Activated CD8-positive, alpha-beta T cell treated with anti-CD3 and anti-CD28 coated beads for 36 hours (primary cell): Measurements from ENCODE around the gene LRP1B. TPM values are rescaled to one million over a fixed set of nuclear protein-coding genes. Genes with fewer than 3 reads are reported as not detected.

Experiments
- ATAC-seq: fragments of 200-7000 bp; cut with Tn5 transposase; one replicate; pipeline ENCODE4 v1.10.0; 2021; ENCODE audit warnings: mild to moderate bottlenecking, moderate library complexity
- CTCF ChIA-PET: fragments of 350-600 bp; sonication (Branson Sonifier 250); formaldehyde crosslinking; loops from one replicate; lab custom pipeline; 2021; ENCODE audit warnings: antibody characterized with exemption; lab: Charles Lee
- POLR2A ChIA-PET: fragments of 350-600 bp; sonication (Branson Sonifier 250); formaldehyde crosslinking; loops from one replicate; lab custom pipeline; 2021; ENCODE audit warnings: antibody characterized with exemption; lab: Charles Lee
- DNase-seq: peaks from one replicate; pipeline ENCODE4 v3.0.0-alpha.2; 2020
- H3K27ac Mint-ChIP-seq: one replicate; pipeline ENCODE4 v1.8.0; 2021; ENCODE audit warnings: mild to moderate bottlenecking, mixed read lengths
- H3K27me3 Mint-ChIP-seq: one replicate; pipeline ENCODE4 v1.8.0; 2021; ENCODE audit warnings: mixed read lengths
- H3K36me3 Mint-ChIP-seq: one replicate; pipeline ENCODE4 v1.8.0; 2021; ENCODE audit warnings: low read depth, mixed read lengths
- H3K4me1 Mint-ChIP-seq: one replicate; pipeline ENCODE4 v1.8.0; 2021; ENCODE audit warnings: low read depth, mixed read lengths
- H3K4me3 Mint-ChIP-seq: one replicate; pipeline ENCODE4 v1.8.0; 2021; ENCODE audit warnings: mild to moderate bottlenecking, moderate library complexity, mixed read lengths
- H3K9me3 Mint-ChIP-seq: one replicate; pipeline ENCODE4 v1.8.0; 2021; ENCODE audit warnings: mixed read lengths
- intact Hi-C: fragments of 100-400 bp; cut with micrococcal nuclease; formaldehyde crosslinking; loops from one replicate; pipeline ENCODE4 v1.10.0; 2022
- total RNA-seq, 2 experiments: library from RNA; stranded (reverse); gene quantifications; one replicate each; pipeline ENCODE4 v1.2.3, GENCODE V29; 2021
- TF ChIP-seq, protein P1 (sequence below): fragments of 200-600 bp; IDR thresholded peaks from one replicate; pipeline ENCODE4 v1.8.0; 2022; ENCODE audit warnings: antibody characterized with exemption, mild to moderate bottlenecking

The LRP1B gene
- total RNA-seq, 2 experiments from 2014 or later: not detected

DNA sequence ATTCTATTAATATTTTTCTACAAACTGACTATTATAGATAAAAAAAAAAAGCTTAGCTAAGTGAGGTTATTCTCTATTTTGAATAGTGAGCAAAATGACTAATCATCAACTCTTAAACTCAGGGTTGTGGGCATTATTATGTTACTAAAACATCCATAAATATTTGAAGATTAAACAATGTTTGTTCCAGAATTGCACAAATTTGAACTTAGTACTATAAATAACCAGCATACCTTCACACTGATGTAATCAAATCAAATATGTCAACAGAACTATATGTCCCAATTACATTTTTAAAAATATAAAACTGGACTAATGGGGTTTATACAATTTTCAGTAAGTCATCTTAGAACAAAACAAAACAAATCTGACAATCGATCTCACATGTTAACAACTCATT lies 800.9 kb downstream of the LRP1B start:
- CTCF ChIA-PET: no interaction called here
- H3K36me3 Mint-ChIP-seq: no peaks in the 10 kb centered on the region
- POLR2A ChIA-PET: no interaction called here

DNA sequence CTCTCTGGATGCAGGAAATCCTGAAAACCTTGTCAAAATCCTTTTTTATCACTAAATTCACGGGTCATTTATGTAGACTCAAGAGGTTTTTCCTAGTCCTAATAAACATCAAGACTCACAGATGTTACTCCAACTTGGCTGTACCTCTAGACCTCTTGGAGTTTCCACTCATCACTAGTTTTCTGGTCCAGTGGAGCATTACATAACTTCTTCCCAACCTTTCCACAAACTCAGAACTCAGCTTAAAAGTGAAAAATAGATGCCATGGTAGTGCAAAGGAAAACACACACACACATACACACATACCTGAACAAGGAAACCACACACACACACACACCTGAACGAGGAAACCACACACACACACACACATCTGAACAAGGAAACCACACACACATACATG lies 807.2 kb downstream of the LRP1B start:
- no peaks in the 10 kb centered on the region for H3K36me3 Mint-ChIP-seq
- no peak overlapping the region for H3K27ac Mint-ChIP-seq
- POLR2A ChIA-PET: interaction anchor here (0.7 kb wide), 1 partner anchor 1042 kb away, joined by 3 read pairs; no protein-coding TSS in a partner anchor
- no peak overlapping the region for H3K4me3 Mint-ChIP-seq
- CTCF ChIA-PET: no interaction called here
- H3K9me3 Mint-ChIP-seq: peaks cover 5% of the 10 kb centered on the region
- intact Hi-C loops: no loop called here
- ATAC-seq (no peak), DNase-seq (no peak)
- no peaks in the 10 kb centered on the region for H3K4me1 Mint-ChIP-seq
- TF ChIP-seq, protein P1, sequence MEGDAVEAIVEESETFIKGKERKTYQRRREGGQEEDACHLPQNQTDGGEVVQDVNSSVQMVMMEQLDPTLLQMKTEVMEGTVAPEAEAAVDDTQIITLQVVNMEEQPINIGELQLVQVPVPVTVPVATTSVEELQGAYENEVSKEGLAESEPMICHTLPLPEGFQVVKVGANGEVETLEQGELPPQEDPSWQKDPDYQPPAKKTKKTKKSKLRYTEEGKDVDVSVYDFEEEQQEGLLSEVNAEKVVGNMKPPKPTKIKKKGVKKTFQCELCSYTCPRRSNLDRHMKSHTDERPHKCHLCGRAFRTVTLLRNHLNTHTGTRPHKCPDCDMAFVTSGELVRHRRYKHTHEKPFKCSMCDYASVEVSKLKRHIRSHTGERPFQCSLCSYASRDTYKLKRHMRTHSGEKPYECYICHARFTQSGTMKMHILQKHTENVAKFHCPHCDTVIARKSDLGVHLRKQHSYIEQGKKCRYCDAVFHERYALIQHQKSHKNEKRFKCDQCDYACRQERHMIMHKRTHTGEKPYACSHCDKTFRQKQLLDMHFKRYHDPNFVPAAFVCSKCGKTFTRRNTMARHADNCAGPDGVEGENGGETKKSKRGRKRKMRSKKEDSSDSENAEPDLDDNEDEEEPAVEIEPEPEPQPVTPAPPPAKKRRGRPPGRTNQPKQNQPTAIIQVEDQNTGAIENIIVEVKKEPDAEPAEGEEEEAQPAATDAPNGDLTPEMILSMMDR: no peak
- H3K27me3 Mint-ChIP-seq: no peaks in the 10 kb centered on the region

More for the DNA sequence above, 800.9 kb downstream of the LRP1B start:
- no peak overlapping the region for H3K27ac Mint-ChIP-seq
- intact Hi-C loops: no loop called here
- no peak for ATAC-seq
- no peaks in the 10 kb centered on the region for H3K4me1 Mint-ChIP-seq
- H3K4me3 Mint-ChIP-seq: no peak overlapping the region
- no peaks in the 10 kb centered on the region for H3K27me3 Mint-ChIP-seq
- no peak for DNase-seq
- TF ChIP-seq, protein P1: no peak
- H3K9me3 Mint-ChIP-seq: no peaks in the 10 kb centered on the region

DNA sequence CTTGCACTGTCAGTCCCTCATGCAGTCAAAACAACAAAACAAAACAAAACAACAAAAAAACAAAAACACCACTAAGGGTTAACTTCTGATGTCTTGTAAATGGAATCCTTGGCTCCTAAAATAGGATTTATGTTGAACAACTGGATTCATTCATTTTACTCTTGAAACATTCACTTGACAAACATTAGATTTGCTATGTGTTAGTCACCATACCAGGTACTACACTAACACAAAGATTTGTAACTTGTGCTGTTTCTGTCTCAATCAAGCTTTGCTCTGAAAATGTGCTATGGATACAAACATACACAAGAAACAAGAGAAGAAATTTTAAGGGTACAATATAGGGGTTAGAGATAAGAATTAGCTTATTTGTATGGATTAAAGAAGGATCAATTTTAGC lies 812.8 kb downstream of the LRP1B start:
- POLR2A ChIA-PET: no interaction called here
- no peaks in the 10 kb centered on the region for H3K36me3 Mint-ChIP-seq

DNA sequence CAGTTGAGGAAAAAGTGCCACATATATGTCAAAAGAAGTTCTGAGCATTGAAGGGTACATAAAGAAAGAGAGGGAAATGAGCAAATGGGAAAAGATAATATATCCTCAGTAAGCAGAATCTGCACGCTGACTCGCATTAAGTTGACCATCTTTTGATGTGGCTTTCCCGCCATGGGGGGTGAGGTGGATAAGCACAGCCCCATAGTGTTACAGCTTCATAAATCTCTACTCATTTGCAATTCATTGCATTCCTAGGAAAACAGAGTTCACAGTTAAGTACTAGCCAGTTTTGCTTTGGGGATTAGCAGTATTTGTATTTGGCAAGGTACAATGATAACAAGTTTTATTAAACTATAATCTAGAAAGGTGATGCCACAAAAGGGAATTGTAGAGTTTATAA lies 814.2 kb downstream of the LRP1B start:
- peaks cover 4% of the 10 kb centered on the region for H3K9me3 Mint-ChIP-seq
- no peak overlapping the region for H3K27ac Mint-ChIP-seq
- no peak overlapping the region for H3K4me3 Mint-ChIP-seq
- intact Hi-C loops: no loop called here
- ChIA-PET CTCF (no interaction called here), POLR2A (no interaction called here)
- H3K36me3 Mint-ChIP-seq: no peaks in the 10 kb centered on the region
- DNase-seq (no peak), ATAC-seq (no peak)
- TF ChIP-seq, protein P1: no peak
- H3K4me1 Mint-ChIP-seq: no peaks in the 10 kb centered on the region
- no peaks in the 10 kb centered on the region for H3K27me3 Mint-ChIP-seq

More for the DNA sequence above, 812.8 kb downstream of the LRP1B start:
- TF ChIP-seq, protein P1: no peak
- Mint-ChIP-seq H3K9me3 (peaks cover 4% of the 10 kb centered on the region), H3K27ac (no peak overlapping the region), H3K27me3 (no peaks in the 10 kb centered on the region), H3K4me1 (no peaks in the 10 kb centered on the region), H3K4me3 (no peak overlapping the region)
- DNase-seq (no peak), ATAC-seq (no peak)
- intact Hi-C loops: no loop called here
- CTCF ChIA-PET: no interaction called here

DNA sequence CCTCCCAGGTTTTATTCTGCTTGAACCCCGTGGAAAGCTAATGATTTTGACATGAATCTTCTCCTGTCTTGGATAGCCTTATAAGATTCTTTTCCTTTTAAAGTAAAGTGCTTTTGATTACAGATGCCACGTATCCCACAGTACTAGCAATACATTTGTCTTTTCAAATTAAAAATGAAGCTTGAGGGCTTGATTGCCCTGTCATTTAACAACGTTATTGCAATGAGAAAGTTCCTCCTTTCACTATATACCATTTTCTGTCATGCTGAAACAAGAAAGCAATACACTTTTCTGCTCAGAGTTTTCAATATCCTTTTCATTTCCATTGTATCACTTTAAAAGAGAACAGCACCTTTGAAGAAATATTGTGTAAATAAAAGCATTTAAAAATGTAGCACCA lies 814.7 kb downstream of the LRP1B start:
- Mint-ChIP-seq H3K4me3 (no peak overlapping the region), H3K27me3 (no peaks in the 10 kb centered on the region), H3K9me3 (peaks cover 4% of the 10 kb centered on the region), H3K4me1 (no peaks in the 10 kb centered on the region), H3K27ac (no peak overlapping the region), H3K36me3 (no peaks in the 10 kb centered on the region)
- POLR2A ChIA-PET: no interaction called here
- intact Hi-C loops: no loop called here
- CTCF ChIA-PET: no interaction called here
- TF ChIP-seq, protein P1: no peak
- DNase-seq (no peak), ATAC-seq (no peak)
